Neural cell (in vitro differentiated cells): ENCODE data around the gene GUCY2C. TPM values are rescaled to one million over a fixed set of nuclear protein-coding genes. Genes with fewer than 3 reads are reported as not detected.

Source experiments
- H2AFZ ChIP-seq: fragments of 200-600, 300-800 bp; sonication (generic), shearing (Covaris generic); 2 replicates; pipeline ENCODE4 v1.6.0; 2014; ENCODE audit warnings: low read depth, mild to moderate bottlenecking, antibody characterized with exemption, low read length, moderate library complexity
- H3F3A ChIP-seq: fragments of 200-600 bp; shearing (Covaris generic); 2 replicates; pipeline ENCODE4 v1.6.1; 2016; ENCODE audit warnings: mild to moderate bottlenecking, moderate library complexity, mixed read lengths, antibody characterized with exemption, low read length; ENCODE audit not compliant: insufficient read depth, poor library complexity, severe bottlenecking
- H3K27ac ChIP-seq: fragments of 200-600, 300-800 bp; sonication (generic), shearing (Covaris generic); 2 replicates; pipeline ENCODE4 v1.5.1; 2014; ENCODE audit warnings: mild to moderate bottlenecking, low read length, moderate library complexity
- H3K27me3 ChIP-seq: fragments of 300-800, 200-600 bp; sonication (generic), shearing (Covaris generic); 2 replicates; pipeline ENCODE4 v1.6.0; 2014; ENCODE audit warnings: mild to moderate bottlenecking, low read depth, low read length, moderate library complexity; ENCODE audit not compliant: insufficient read depth
- H3K36me3 ChIP-seq: fragments of 300-800, 200-600 bp; sonication (generic), shearing (Covaris generic); 2 replicates; pipeline ENCODE4 v1.5.1; 2014; ENCODE audit warnings: mild to moderate bottlenecking, antibody characterized with exemption, low read length, moderate library complexity; ENCODE audit not compliant: insufficient read depth
- H3K4me2 ChIP-seq: fragments of 300-800, 200-600 bp; sonication (generic), shearing (Covaris generic); 2 replicates; pipeline ENCODE4 v1.6.0; 2014; ENCODE audit warnings: mild to moderate bottlenecking, low read length
- H3K4me3 ChIP-seq: fragments of 300-800, 200-600 bp; sonication (generic), shearing (Covaris generic); 2 replicates; pipeline ENCODE4 v1.5.1; 2014; ENCODE audit warnings: mild to moderate bottlenecking, low read length, moderate library complexity
- H3K79me2 ChIP-seq: fragments of 200-600 bp; shearing (Covaris generic); replicated peaks from 2 replicates; pipeline ENCODE4 v1.6.0; 2014; ENCODE audit warnings: mild to moderate bottlenecking, low read length, moderate library complexity; ENCODE audit not compliant: insufficient read depth
- H3K9ac ChIP-seq: fragments of 300-800, 200-600 bp; sonication (generic), shearing (Covaris generic); 2 replicates; pipeline ENCODE4 v1.6.1; 2016; ENCODE audit warnings: mild to moderate bottlenecking, low read length, mixed read lengths
- H3K9me2 ChIP-seq: fragments of 200-600 bp; shearing (Covaris generic); 2 replicates; pipeline ENCODE4 v1.6.1; 2016; ENCODE audit warnings: mild to moderate bottlenecking, low read length, mixed read lengths; ENCODE audit not compliant: insufficient read depth
- H3K9me3 ChIP-seq: fragments of 200-600, 300-800 bp; sonication (generic), shearing (Covaris generic); 2 replicates; pipeline ENCODE4 v1.6.1; 2016; ENCODE audit warnings: mild to moderate bottlenecking, mixed run types, low read length, moderate library complexity, mixed read lengths
- H4K20me1 ChIP-seq: fragments of 200-600 bp; shearing (Covaris generic); 2 replicates; pipeline ENCODE4 v1.6.1; 2016; ENCODE audit warnings: mild to moderate bottlenecking, mixed run types; ENCODE audit not compliant: insufficient read depth
- CTCF ChIP-seq: fragments of 450-650 bp; IDR thresholded peaks from 2 replicates; pipeline ENCODE4 v1.5.1; 2014; ENCODE audit warnings: antibody characterized with exemption, mild to moderate bottlenecking, moderate library complexity; ENCODE audit not compliant: poor library complexity, severe bottlenecking
- EP300 ChIP-seq: fragments of 450-650 bp; conservative IDR thresholded peaks from 2 replicates; pipeline ENCODE4 v1.6.1; 2014; ENCODE audit warnings: antibody characterized with exemption, mild to moderate bottlenecking, moderate library complexity; ENCODE audit not compliant: poor library complexity, severe bottlenecking
- EZH2 ChIP-seq: fragments of 200-600, 300-800 bp; shearing (Covaris generic), sonication (generic); IDR thresholded peaks from 2 replicates; pipeline ENCODE4 v1.6.1; 2014; ENCODE audit warnings: antibody characterized with exemption, low read length, borderline replicate concordance, mild to moderate bottlenecking; ENCODE audit not compliant: insufficient read depth, poor library complexity, severe bottlenecking
- MXI1 ChIP-seq: fragments of 450-650 bp; conservative IDR thresholded peaks from 2 replicates; pipeline ENCODE4 v1.6.1; 2014; ENCODE audit warnings: antibody characterized with exemption, mild to moderate bottlenecking; ENCODE audit not compliant: poor library complexity, severe bottlenecking
- POLR2AphosphoS5 ChIP-seq: IDR thresholded peaks from 2 replicates; pipeline ENCODE4 v1.6.1; 2012
- RAD21 ChIP-seq: fragments of 450-650 bp; conservative IDR thresholded peaks from 2 replicates; pipeline ENCODE4 v1.6.1; 2014; ENCODE audit warnings: antibody characterized with exemption, mild to moderate bottlenecking, moderate library complexity
- REST ChIP-seq: IDR thresholded peaks from 2 replicates; pipeline ENCODE4 v1.6.1; 2012; ENCODE audit warnings: borderline replicate concordance
- SMC3 ChIP-seq: fragments of 450-650 bp; conservative IDR thresholded peaks from 2 replicates; pipeline ENCODE4 v1.6.1; 2014; ENCODE audit warnings: antibody characterized with exemption, mild to moderate bottlenecking, moderate library complexity; ENCODE audit not compliant: poor library complexity
- TAF1 ChIP-seq: IDR thresholded peaks from 2 replicates; pipeline ENCODE4 v1.6.1; 2012; ENCODE audit warnings: low read depth
- polyA plus RNA-seq: library from polyadenylated mRNA; depleted of rRNA; stranded (reverse); fragments of >200 nt; gene quantifications from 2 replicates; pipeline ENCODE4 v1.2.3, GENCODE V29; 2014

Gene GUCY2C
- polyA plus RNA-seq, 1 donor from 2014 or later: not detected

GRCh38 chr12:14723763-14724162 lies 27.4 kb upstream of the GUCY2C start:
- H3K9me2 ChIP-seq: no peaks in the 10 kb centered on the region

GRCh38 chr12:14716848-14717444 lies 20.5 kb upstream of the GUCY2C start:
- no peaks in the 10 kb centered on the region for H3K9me3 ChIP-seq
- TF ChIP-seq MXI1: no peak
- peak; percentile 14 for TF ChIP-seq CTCF
- no peak for TF ChIP-seq RAD21
- no peak overlapping the region for H3K4me3 ChIP-seq
- no peak overlapping the region for H2AFZ ChIP-seq
- H4K20me1 ChIP-seq: no peaks in the 10 kb centered on the region
- no peaks in the 10 kb centered on the region for H3K79me2 ChIP-seq
- no peak overlapping the region for H3K27ac ChIP-seq
- H3K9ac ChIP-seq: no peak overlapping the region
- no peaks in the 10 kb centered on the region for H3F3A ChIP-seq
- no peak overlapping the region for H3K4me2 ChIP-seq
- no peaks in the 10 kb centered on the region for H3K9me2 ChIP-seq
- H3K36me3 ChIP-seq: no peaks in the 10 kb centered on the region
- no peaks in the 10 kb centered on the region for H3K27me3 ChIP-seq

More at GRCh38 chr12:14723763-14724162, 27.4 kb upstream of the GUCY2C start:
- Histone ChIP-seq H4K20me1 (no peaks in the 10 kb centered on the region), H3K9me3 (peaks cover 2% of the 10 kb centered on the region), H3K79me2 (no peaks in the 10 kb centered on the region), H3K4me2 (no peak overlapping the region), H3F3A (no peaks in the 10 kb centered on the region), H2AFZ (no peak overlapping the region), H3K9ac (no peak overlapping the region), H3K36me3 (no peaks in the 10 kb centered on the region), H3K4me3 (no peak overlapping the region), H3K27ac (no peak overlapping the region), H3K27me3 (no peaks in the 10 kb centered on the region)
- no peak for TF ChIP-seq POLR2AphosphoS5
- TF ChIP-seq EZH2: no peak
- no peak for TF ChIP-seq SMC3
- TF ChIP-seq EP300: no peak
- TF ChIP-seq MXI1: no peak
- no peak for TF ChIP-seq REST
- TF ChIP-seq RAD21: no peak
- no peak for TF ChIP-seq CTCF
- no peak for TF ChIP-seq TAF1
